Mesenteric fat pad (tissue), 1 donor: ENCODE results near the gene CYP4F22. TPM values are rescaled to one million over a fixed set of nuclear protein-coding genes. Genes with fewer than 3 reads are reported as not detected.
"Not testable (repeated sequence)": the region's sequence is repeated elsewhere in the genome, so short reads cannot be mapped to it uniquely, and the experiment has no call there.

Experiments
- DNase-seq: peaks from one replicate; pipeline ENCODE4 v3.0.0-alpha.2; 2020; ENCODE audit warnings: low spot score
- long read RNA-seq: library from polyadenylated mRNA; unstranded; transcript quantifications from one replicate; pipeline ENCODE4 v2.0.0, GENCODE V29; 2020
- total RNA-seq: library from RNA; stranded (reverse); fragmentation: NEBNext Ultra II Directional; extraction: Animal tissue kit (Norgen Biotek cat#: 25700); gene quantifications from one replicate; pipeline ENCODE4 v1.2.1, GENCODE V29; 2021
- donor health status: DM: yes; HTN: yes; CAD: no.

CYP4F22 gene
- not detected for total RNA-seq
- long read RNA-seq, result 0 reads

GRCh38 chr19:15508035-15508710, at the start of gene CYP4F22:
TSS of gene CYP4F22 (plus strand) at chr19:15508525. CDS start at chr19:15525337, 16,812 bp downstream.
- no peak for DNase-seq

GRCh38 chr19:15461694-15462093, 46.6 kb upstream of the CYP4F22 start:
- DNase-seq, result no peak

- no peak for DNase-seq
Observed at GRCh38 chr19:15463861-15464371, 44.4 kb upstream of the CYP4F22 start.

GRCh38 chr19:15464394-15465385, 43.6 kb upstream of the CYP4F22 start, which contains the start of gene RASAL3:
TSS of gene RASAL3 (minus strand) at chr19:15464544. CDS start at chr19:15464358, 186 bp downstream.
- no peak for DNase-seq

- no peak for DNase-seq
Observed at GRCh38 chr19:15466851-15467733, 41.2 kb upstream of the CYP4F22 start.

GRCh38 chr19:15467734-15468214, 40.6 kb upstream of the CYP4F22 start:
- DNase-seq, result no peak

GRCh38 chr19:15468675-15469512, 39.4 kb upstream of the CYP4F22 start:
- DNase-seq, result no peak

- DNase-seq, result no peak
Observed at GRCh38 chr19:15469513-15470297, 38.6 kb upstream of the CYP4F22 start.

- DNase-seq, result no peak
Observed at GRCh38 chr19:15471639-15472101, 36.7 kb upstream of the CYP4F22 start.

- DNase-seq, result not testable (repeated sequence)
Observed at GRCh38 chr19:15473821-15474220, 34.5 kb upstream of the CYP4F22 start.

GRCh38 chr19:15475169-15475568, 33.2 kb upstream of the CYP4F22 start:
- no peak for DNase-seq

- DNase-seq, result no peak
Observed at GRCh38 chr19:15475611-15476010, 32.7 kb upstream of the CYP4F22 start.

GRCh38 chr19:15476325-15476724, 32.0 kb upstream of the CYP4F22 start:
- DNase-seq, result no peak

- DNase-seq, result no peak
Observed at GRCh38 chr19:15479391-15480345, 28.7 kb upstream of the CYP4F22 start, which contains the start of gene PGLYRP2. TSS of gene PGLYRP2 (minus strand) at chr19:15479501. CDS start at chr19:15479371, 130 bp downstream.

GRCh38 chr19:15480996-15481395, 27.3 kb upstream of the CYP4F22 start:
- not testable (repeated sequence) for DNase-seq

GRCh38 chr19:15485768-15486167, 22.6 kb upstream of the CYP4F22 start:
- not testable (repeated sequence) for DNase-seq

- no peak for DNase-seq
Observed at GRCh38 chr19:15487038-15487437, 21.3 kb upstream of the CYP4F22 start.
